HEK293T (cell line): ENCODE measurements around the gene SRGAP3.

ENCODE experiments used
- CTCF ChIA-PET: fragments of 350-600 bp; formaldehyde crosslinking; extraction: SDS; loops from one replicate; lab custom pipeline; 2021; ENCODE audit warnings: antibody characterized with exemption, inconsistent platforms; lab: Yijun Ruan, JAX
- POLR2A ChIA-PET: fragments of 350-600 bp; formaldehyde crosslinking; extraction: SDS; loops from one replicate; lab custom pipeline; 2020; ENCODE audit warnings: antibody characterized with exemption, inconsistent platforms; lab: Yijun Ruan, JAX
- DNase-seq: peaks from one replicate; pipeline ENCODE4 v3.0.0; 2012; ENCODE audit warnings: mixed read lengths; ENCODE audit errors: extremely low spot score
- ARNT ChIP-seq: fragments of 450-650 bp; IDR thresholded peaks from 2 replicates; pipeline ENCODE4 v1.6.1; 2017; ENCODE audit warnings: mild to moderate bottlenecking
- BHLHE40 ChIP-seq: fragments of 450-650 bp; IDR thresholded peaks from 2 replicates; pipeline ENCODE4 v1.6.1; 2016; ENCODE audit warnings: mild to moderate bottlenecking, moderate library complexity, borderline replicate concordance
- CTBP1 ChIP-seq: fragments of 450-650 bp; IDR thresholded peaks from 2 replicates; pipeline ENCODE4 v1.6.1; 2016; ENCODE audit warnings: borderline replicate concordance
- ELF4 ChIP-seq: fragments of 450-650 bp; IDR thresholded peaks from 2 replicates; pipeline ENCODE4 v1.6.1; 2017; ENCODE audit warnings: antibody characterized with exemption
- FOXA1 ChIP-seq: fragments of 450-650 bp; IDR thresholded peaks from 2 replicates; pipeline ENCODE4 v1.6.1; 2016; ENCODE audit warnings: mild to moderate bottlenecking
- FOXK2 ChIP-seq: fragments of 450-650 bp; IDR thresholded peaks from 2 replicates; pipeline ENCODE4 v1.6.1; 2016; ENCODE audit warnings: mild to moderate bottlenecking
- FOXM1 ChIP-seq: fragments of 450-650 bp; IDR thresholded peaks from 2 replicates; pipeline ENCODE4 v1.6.1; 2017; ENCODE audit warnings: mild to moderate bottlenecking, borderline replicate concordance
- HDGF ChIP-seq: fragments of 450-650 bp; IDR thresholded peaks from 2 replicates; pipeline ENCODE4 v1.6.1; 2017; ENCODE audit warnings: antibody characterized with exemption, borderline replicate concordance
- L3MBTL2 ChIP-seq: fragments of 450-650 bp; conservative IDR thresholded peaks from 2 replicates; pipeline ENCODE4 v1.6.1; 2016; ENCODE audit warnings: mild to moderate bottlenecking
- LEF1 ChIP-seq: fragments of 450-650 bp; IDR thresholded peaks from 2 replicates; pipeline ENCODE4 v1.6.1; 2017; ENCODE audit warnings: mild to moderate bottlenecking, borderline replicate concordance
- NFRKB ChIP-seq: fragments of 450-650 bp; IDR thresholded peaks from 2 replicates; pipeline ENCODE4 v1.6.1; 2016; ENCODE audit warnings: mild to moderate bottlenecking, moderate library complexity
- SP1 ChIP-seq: fragments of 450-650 bp; IDR thresholded peaks from 2 replicates; pipeline ENCODE4 v1.6.1; 2017
- SUZ12 ChIP-seq: fragments of 450-650 bp; IDR thresholded peaks from 2 replicates; pipeline ENCODE4 v1.6.1; 2016; ENCODE audit warnings: mild to moderate bottlenecking
- TARDBP ChIP-seq: fragments of 450-650 bp; IDR thresholded peaks from 2 replicates; pipeline ENCODE4 v1.6.1; 2016
- ZNF384 ChIP-seq: fragments of 450-650 bp; IDR thresholded peaks from 2 replicates; pipeline ENCODE4 v1.6.1; 2016
- TF ChIP-seq, protein P1 (sequence below): fragments of 450-650 bp; IDR thresholded peaks from 2 replicates; pipeline ENCODE4 v1.6.1; 2016

SRGAP3 gene

DNA sequence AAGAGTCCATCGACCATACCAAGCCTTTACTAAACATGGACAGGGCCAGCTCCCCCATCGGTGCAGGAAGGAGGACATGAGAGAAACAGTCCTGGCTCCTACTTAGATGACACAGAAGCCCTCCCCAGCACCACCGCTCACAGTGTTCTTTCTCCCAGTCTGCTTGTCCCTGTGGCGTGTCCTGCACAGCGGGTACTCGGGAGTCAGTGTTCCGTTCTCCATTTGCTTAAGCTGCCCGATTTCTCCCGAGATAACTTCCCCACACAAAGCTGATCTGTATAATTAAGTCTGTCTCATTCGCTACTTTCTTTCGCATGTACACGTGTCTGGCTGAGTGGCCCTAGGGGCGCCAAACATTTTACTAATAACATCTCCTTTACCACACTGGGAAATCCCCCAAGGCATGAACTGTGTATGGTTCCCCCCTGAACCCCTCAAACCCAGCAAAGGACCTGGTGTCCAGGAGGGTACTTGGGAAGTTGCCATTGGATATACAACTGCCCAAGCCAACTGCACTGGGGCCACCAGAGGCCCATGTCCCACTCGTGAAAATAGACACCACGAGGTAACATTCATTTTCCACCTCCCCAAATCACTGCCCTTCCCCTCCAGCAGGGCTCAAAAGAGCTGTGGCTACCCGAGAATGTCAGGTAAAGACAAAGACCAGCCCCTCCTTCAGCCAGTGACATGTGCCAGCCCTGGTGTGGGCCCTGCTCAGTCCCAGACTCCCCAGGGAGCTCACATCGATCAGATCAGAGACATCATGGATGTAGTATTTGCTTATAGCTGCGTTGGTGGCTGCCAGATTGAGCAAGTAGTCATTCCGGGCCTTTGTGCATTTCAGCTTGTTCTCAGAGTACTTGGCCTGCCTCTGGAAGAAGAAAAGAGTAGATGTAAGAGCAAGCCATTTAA lies 189.7 kb downstream of the SRGAP3 start:
- ChIA-PET CTCF (interaction anchor here (1.3 kb wide), 1 partner anchor 72 kb away, joined by 3 read pairs; no protein-coding TSS in a partner anchor), POLR2A (no interaction called here)
- TF ChIP-seq FOXA1 = no peak
- TF ChIP-seq FOXM1 = no peak
- TF ChIP-seq HDGF = no peak
- TF ChIP-seq LEF1 = no peak
- no peak for TF ChIP-seq TARDBP
- TF ChIP-seq, protein P1, sequence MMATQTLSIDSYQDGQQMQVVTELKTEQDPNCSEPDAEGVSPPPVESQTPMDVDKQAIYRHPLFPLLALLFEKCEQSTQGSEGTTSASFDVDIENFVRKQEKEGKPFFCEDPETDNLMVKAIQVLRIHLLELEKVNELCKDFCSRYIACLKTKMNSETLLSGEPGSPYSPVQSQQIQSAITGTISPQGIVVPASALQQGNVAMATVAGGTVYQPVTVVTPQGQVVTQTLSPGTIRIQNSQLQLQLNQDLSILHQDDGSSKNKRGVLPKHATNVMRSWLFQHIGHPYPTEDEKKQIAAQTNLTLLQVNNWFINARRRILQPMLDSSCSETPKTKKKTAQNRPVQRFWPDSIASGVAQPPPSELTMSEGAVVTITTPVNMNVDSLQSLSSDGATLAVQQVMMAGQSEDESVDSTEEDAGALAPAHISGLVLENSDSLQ = no peak
- no peak for TF ChIP-seq NFRKB
- no peak for DNase-seq

DNA sequence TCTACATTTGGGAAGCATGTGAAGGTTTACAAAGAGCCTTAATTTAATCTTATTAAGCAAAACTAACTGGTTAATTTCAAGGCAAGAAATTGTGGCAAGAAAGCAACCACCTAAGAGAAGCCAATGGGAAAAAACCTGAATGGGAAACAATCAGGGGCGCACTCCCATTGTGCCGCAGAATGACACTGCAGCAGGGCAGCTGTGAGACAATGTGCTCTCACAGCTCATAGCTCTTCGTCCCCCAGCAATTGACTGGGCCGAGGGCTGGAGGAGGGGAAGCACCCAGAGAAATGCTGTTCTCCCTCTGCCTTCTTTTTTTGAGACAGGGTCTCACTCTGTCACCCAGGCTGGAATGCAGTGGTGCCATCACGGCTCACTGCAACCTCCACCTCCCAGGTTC lies 192.9 kb downstream of the SRGAP3 start:
- POLR2A ChIA-PET = no interaction called here
- CTCF ChIA-PET = no interaction called here
- no peak for TF ChIP-seq FOXA1
- TF ChIP-seq TARDBP = no peak
- TF ChIP-seq FOXK2 = no peak
- no peak for TF ChIP-seq CTBP1
- TF ChIP-seq FOXM1 = no peak
- TF ChIP-seq ZNF384 = no peak
- TF ChIP-seq SP1 = no peak
- no peak for TF ChIP-seq L3MBTL2
- TF ChIP-seq, protein P1 = no peak
- TF ChIP-seq SUZ12 = no peak
- TF ChIP-seq LEF1 = no peak
- TF ChIP-seq HDGF = no peak
- TF ChIP-seq ARNT = no peak
- TF ChIP-seq NFRKB = no peak
- no peak for TF ChIP-seq BHLHE40
- TF ChIP-seq ELF4 = no peak
- no peak for DNase-seq

DNA sequence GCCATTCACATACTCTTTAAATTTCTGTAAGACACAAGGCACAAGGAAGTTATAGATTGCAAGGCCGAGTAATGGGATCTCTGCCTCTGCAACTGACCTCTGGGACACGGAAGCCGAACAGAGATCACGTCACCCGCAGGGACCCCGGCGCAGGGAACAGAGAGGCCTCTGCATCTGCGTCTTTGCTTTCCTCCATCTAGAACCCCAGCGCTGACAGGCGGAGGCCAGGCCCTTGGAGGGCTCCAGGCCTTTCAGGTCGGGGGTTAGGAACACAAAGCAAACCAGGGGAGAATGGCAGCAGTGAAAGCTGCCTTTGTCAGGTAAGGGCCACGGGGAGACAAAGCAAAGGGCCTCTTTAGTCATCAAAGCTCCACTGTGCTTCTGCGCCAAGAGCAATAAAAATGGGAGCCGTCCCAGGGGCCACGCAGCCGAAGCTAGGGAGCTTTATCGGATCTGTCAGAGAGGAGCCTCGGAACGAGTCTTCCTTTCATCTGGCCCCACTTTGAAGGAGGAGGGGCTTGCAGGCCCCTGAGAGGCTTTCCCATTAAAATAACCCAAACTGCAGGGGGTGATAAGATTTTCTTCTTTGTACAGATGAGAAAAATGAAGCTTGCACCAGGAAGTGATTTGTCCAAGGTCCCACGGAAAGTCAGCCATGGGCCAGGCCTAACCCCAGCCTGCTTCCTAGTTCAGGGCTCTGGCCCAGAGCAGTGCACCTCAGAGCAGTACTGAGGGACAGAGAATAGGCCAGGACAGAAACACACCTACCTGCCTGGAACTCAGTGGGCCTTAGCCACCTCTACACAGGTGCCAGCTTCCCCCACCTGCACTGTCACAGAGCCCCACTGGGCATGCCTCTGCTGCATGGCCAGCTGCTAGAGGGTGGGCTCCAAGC lies 201.7 kb downstream of the SRGAP3 start:
- TF ChIP-seq CTBP1 (no peak), TARDBP (no peak), SP1 (no peak), FOXK2 (no peak), ELF4 (no peak), ZNF384 (no peak), L3MBTL2 (no peak), LEF1 (no peak), SUZ12 (no peak), ARNT (no peak), BHLHE40 (no peak), FOXM1 (no peak), FOXA1 (no peak), NFRKB (no peak), HDGF (no peak)
- TF ChIP-seq, protein P1 = no peak
- ChIA-PET POLR2A (no interaction called here), CTCF (no interaction called here)
- DNase-seq = no peak

DNA sequence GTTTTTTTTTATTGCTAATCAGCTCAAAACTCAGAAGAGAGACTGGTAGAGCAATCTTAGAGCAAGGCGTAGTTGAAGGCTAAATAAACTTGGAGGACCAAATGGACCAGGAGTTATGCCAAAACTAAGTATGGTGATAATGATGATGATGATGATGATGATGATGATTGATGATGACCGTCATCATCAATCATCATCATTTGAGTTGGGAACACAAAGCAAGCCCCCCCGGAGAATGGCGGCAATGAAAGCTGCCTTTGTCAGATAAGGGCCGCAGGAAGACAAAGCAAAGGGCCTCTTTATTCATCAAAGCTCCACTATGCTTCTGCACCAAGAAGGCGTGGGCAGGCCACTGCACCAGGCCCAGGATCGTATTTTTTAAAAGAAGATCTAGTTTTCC lies 204.1 kb downstream of the SRGAP3 start:
- no peak for TF ChIP-seq TARDBP
- no peak for TF ChIP-seq SUZ12
- no peak for TF ChIP-seq FOXM1
- no peak for TF ChIP-seq ARNT
- TF ChIP-seq BHLHE40 = no peak
- TF ChIP-seq, protein P1 = no peak
- no peak for TF ChIP-seq NFRKB
- no peak for TF ChIP-seq FOXK2
- no peak for TF ChIP-seq HDGF
- TF ChIP-seq SP1 = no peak
- TF ChIP-seq FOXA1 = no peak
- no peak for TF ChIP-seq L3MBTL2
- no peak for TF ChIP-seq LEF1
- TF ChIP-seq ELF4 = no peak
- no peak for TF ChIP-seq ZNF384
- ChIA-PET POLR2A (no interaction called here), CTCF (no interaction called here)
- DNase-seq = no peak

DNA sequence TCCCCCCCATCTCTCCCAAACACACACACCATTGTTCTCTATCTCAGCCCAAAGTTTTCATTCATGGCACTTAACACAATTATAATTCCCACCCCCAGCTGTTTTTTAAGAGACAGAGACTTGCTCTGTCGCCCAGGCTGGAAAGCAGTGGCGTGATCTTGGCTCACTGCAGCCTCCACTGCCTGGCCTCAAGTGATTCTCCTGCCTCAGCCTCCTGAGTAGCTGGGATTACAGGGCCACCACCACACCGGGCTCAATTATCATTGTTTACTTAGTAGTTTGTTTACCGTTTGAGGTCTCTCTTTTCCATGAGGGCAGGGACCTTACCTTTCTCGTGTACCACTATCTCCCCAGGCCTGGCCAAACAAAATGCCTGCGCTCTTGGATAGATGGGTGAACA lies 206.4 kb downstream of the SRGAP3 start:
- TF ChIP-seq BHLHE40 (no peak), HDGF (no peak), L3MBTL2 (no peak), ARNT (no peak), FOXK2 (no peak), ELF4 (no peak), SUZ12 (no peak), TARDBP (no peak), ZNF384 (no peak), FOXM1 (no peak), NFRKB (no peak), CTBP1 (no peak)
- POLR2A ChIA-PET = no interaction called here
- CTCF ChIA-PET = no interaction called here
- no peak for DNase-seq
